A673 (cell line): Measurements from ENCODE around the gene URB2. TPM values are rescaled to one million over a fixed set of nuclear protein-coding genes. Genes with fewer than 3 reads are reported as not detected.

ENCODE experiments used
- BruUV-seq: library from RNA; stranded (reverse); fragments of 400-500 nt; replicated peaks from 2 replicates; lab custom pipeline; 2021; lab: Mats Ljungman, UMichigan
- CTCF ChIA-PET: fragments of 300-600 bp; sonication (Branson Sonifier 250); formaldehyde crosslinking; loops from one replicate; lab custom pipeline; 2022; ENCODE audit warnings: antibody characterized with exemption; lab: Charles Lee
- POLR2A ChIA-PET: fragments of 300-600 bp; sonication (Branson Sonifier 250); formaldehyde crosslinking; loops from one replicate; lab custom pipeline; 2022; ENCODE audit warnings: antibody characterized with exemption; ENCODE audit not compliant: low non-redundant PET; lab: Charles Lee
- DNase-seq: peaks from one replicate; pipeline ENCODE4 v3.0.0-alpha.2; 2015; ENCODE audit warnings: low spot score
- H3K27ac ChIP-seq: fragments of 200-600 bp; sonication (generic); 2 replicates; pipeline ENCODE4 v1.5.1; 2016; ENCODE audit warnings: mixed run types, low read depth, mild to moderate bottlenecking, mixed read lengths, antibody characterized with exemption, low read length; ENCODE audit not compliant: poor library complexity, severe bottlenecking
- H3K27me3 ChIP-seq: fragments of 200-600 bp; sonication (generic); replicated peaks from 2 replicates; pipeline ENCODE4 v1.6.1; 2017; ENCODE audit warnings: mixed run types, low read depth, mild to moderate bottlenecking, mixed read lengths, antibody characterized with exemption, low read length; ENCODE audit not compliant: insufficient read depth, poor library complexity
- H3K36me3 ChIP-seq: fragments of 200-600 bp; sonication (generic); 2 replicates; pipeline ENCODE4 v1.6.1; 2016; ENCODE audit warnings: mixed run types, mild to moderate bottlenecking, mixed read lengths, antibody characterized with exemption, low read length; ENCODE audit not compliant: insufficient read depth, poor library complexity, severe bottlenecking
- H3K4me1 ChIP-seq: fragments of 200-600 bp; sonication (generic); 2 replicates; pipeline ENCODE4 v1.6.1; 2017; ENCODE audit warnings: mixed run types, mild to moderate bottlenecking, mixed read lengths, antibody characterized with exemption, low read length; ENCODE audit not compliant: insufficient read depth, poor library complexity, severe bottlenecking
- H3K4me3 ChIP-seq: fragments of 200-600 bp; sonication (generic); 2 replicates; pipeline ENCODE4 v1.5.1; 2016; ENCODE audit warnings: low read depth, mixed run types, mild to moderate bottlenecking, mixed read lengths, low read length; ENCODE audit not compliant: poor library complexity, severe bottlenecking
- H3K9me3 ChIP-seq: fragments of 200-600 bp; sonication (generic); 2 replicates; pipeline ENCODE4 v1.6.1; 2016; ENCODE audit warnings: mixed run types, low read depth, mild to moderate bottlenecking, mixed read lengths, antibody characterized with exemption, low read length; ENCODE audit not compliant: poor library complexity, severe bottlenecking
- EZH2 ChIP-seq: fragments of 200-600 bp; sonication (generic); IDR thresholded peaks from 2 replicates; pipeline ENCODE4 v1.6.1; 2017; ENCODE audit warnings: borderline replicate concordance, low read depth, mild to moderate bottlenecking, mixed read lengths, antibody characterized with exemption, low read length; ENCODE audit not compliant: poor library complexity, severe bottlenecking
- intact Hi-C: fragments of 100-400 bp; cut with micrococcal nuclease; formaldehyde crosslinking; loops from one replicate; pipeline ENCODE4 v1.10.0; 2022; ENCODE audit not compliant: unreplicated experiment
- total RNA-seq: library from RNA; stranded (reverse); gene quantifications from 2 replicates; pipeline ENCODE4 v1.2.3, GENCODE V29; 2021
- TF ChIP-seq, protein P1 (sequence below): fragments of 300-800, 200-600 bp; sonication (generic); conservative IDR thresholded peaks from 2 replicates; pipeline ENCODE4 v1.5.1; 2017; ENCODE audit warnings: low read depth, mild to moderate bottlenecking, antibody characterized with exemption, low read length, moderate library complexity, mixed read lengths

Gene URB2
- total RNA-seq, 1 experiment from 2014 or later = 33.3 TPM

DNA sequence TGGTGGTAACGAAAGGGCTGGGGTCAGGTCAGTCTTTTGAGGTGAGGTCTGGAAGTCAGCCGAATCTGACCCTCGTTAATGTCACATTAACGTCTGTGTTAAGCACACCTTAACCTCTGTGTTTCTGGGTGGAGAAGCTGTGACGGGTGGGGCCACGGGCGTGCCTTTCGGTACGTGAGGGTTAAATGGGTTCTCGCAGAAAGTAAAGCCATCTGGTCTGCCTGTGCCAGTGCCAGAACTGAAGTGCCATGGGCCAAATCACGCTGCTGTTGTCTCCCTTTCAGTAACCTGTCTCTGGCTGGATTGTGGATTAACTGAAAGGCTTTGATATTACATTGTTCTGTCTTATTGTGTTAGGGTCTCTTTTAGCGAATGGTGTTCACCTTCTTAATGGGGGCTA lies 14.4 kb downstream of the URB2 start:
- no TSS peak for BruUV-seq
- no peak for DNase-seq
- no peaks in the 10 kb centered on the region for H3K4me1 ChIP-seq
- H3K27me3 ChIP-seq = no peaks in the 10 kb centered on the region
- intact Hi-C loops = no loop called here
- H3K4me3 ChIP-seq = no peak overlapping the region
- no peaks in the 10 kb centered on the region for H3K9me3 ChIP-seq
- TF ChIP-seq, protein P1, sequence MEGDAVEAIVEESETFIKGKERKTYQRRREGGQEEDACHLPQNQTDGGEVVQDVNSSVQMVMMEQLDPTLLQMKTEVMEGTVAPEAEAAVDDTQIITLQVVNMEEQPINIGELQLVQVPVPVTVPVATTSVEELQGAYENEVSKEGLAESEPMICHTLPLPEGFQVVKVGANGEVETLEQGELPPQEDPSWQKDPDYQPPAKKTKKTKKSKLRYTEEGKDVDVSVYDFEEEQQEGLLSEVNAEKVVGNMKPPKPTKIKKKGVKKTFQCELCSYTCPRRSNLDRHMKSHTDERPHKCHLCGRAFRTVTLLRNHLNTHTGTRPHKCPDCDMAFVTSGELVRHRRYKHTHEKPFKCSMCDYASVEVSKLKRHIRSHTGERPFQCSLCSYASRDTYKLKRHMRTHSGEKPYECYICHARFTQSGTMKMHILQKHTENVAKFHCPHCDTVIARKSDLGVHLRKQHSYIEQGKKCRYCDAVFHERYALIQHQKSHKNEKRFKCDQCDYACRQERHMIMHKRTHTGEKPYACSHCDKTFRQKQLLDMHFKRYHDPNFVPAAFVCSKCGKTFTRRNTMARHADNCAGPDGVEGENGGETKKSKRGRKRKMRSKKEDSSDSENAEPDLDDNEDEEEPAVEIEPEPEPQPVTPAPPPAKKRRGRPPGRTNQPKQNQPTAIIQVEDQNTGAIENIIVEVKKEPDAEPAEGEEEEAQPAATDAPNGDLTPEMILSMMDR = no peak
- no peak for TF ChIP-seq EZH2
- ChIA-PET POLR2A (interaction anchor here (0.6 kb wide), 1 partner anchor 9 kb away, joined by 9 read pairs; no protein-coding TSS in a partner anchor), CTCF (no interaction called here)
- H3K36me3 ChIP-seq = peaks cover 59% of the 10 kb centered on the region
- H3K27ac ChIP-seq = no peak overlapping the region

- no peak for TF ChIP-seq EZH2
- TF ChIP-seq, protein P1 = no peak
- Histone ChIP-seq H3K4me3 (no peak overlapping the region), H3K9me3 (no peaks in the 10 kb centered on the region), H3K27me3 (no peaks in the 10 kb centered on the region), H3K4me1 (no peaks in the 10 kb centered on the region), H3K36me3 (peaks cover 57% of the 10 kb centered on the region), H3K27ac (no peak overlapping the region)
- intact Hi-C loops = no loop called here
- no TSS peak for BruUV-seq
- ChIA-PET POLR2A (no interaction called here), CTCF (no interaction called here)
- DNase-seq = no peak
These were observed 15.3 kb downstream of the URB2 start for GRCh38 chr1:229641306-229641705.

DNA sequence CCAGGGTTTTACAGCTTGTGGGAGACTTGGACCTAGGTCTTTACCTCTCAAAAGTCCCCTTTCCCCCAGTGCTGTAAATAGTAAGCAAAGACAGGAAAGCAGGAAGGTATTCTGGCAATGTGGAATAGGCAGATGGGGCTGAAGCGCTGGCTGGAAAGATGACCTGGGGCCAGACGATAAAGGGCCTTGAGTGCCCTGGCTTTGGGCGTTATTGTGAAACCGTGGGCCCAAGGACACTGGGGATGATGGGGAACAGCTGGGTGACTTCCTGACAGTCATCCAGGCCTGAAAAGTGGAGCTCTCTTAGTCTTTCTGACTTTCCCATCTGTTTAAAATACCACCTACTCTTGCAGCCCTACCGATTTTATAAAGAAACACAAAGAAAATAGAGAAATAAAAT lies 16.3 kb downstream of the URB2 start:
- Histone ChIP-seq H3K4me1 (no peaks in the 10 kb centered on the region), H3K36me3 (peaks cover 57% of the 10 kb centered on the region), H3K9me3 (no peaks in the 10 kb centered on the region), H3K4me3 (no peak overlapping the region), H3K27me3 (no peaks in the 10 kb centered on the region), H3K27ac (peak overlapping the region; percentile 23)
- TF ChIP-seq, protein P1 = no peak
- no peak for TF ChIP-seq EZH2
- intact Hi-C loops = no loop called here
- no peak for DNase-seq
- no TSS peak for BruUV-seq
- ChIA-PET CTCF (no interaction called here), POLR2A (no interaction called here)
